ENCODE results near the gene EIF3J.

GRCh38 chr15:44532689-44533088 lies 4.3 kb upstream of the EIF3J start:
- TF ChIP-seq ARNTL (CRISPR knock-in tag; IDR thresholded peaks at IDR 0.05; ENCODE audit: borderline replicate concordance, low read depth): no peak
- TF ChIP-seq, protein P1, sequence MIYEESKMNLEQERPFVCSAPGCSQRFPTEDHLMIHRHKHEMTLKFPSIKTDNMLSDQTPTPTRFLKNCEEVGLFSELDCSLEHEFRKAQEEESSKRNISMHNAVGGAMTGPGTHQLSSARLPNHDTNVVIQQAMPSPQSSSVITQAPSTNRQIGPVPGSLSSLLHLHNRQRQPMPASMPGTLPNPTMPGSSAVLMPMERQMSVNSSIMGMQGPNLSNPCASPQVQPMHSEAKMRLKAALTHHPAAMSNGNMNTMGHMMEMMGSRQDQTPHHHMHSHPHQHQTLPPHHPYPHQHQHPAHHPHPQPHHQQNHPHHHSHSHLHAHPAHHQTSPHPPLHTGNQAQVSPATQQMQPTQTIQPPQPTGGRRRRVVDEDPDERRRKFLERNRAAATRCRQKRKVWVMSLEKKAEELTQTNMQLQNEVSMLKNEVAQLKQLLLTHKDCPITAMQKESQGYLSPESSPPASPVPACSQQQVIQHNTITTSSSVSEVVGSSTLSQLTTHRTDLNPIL (CRISPR knock-in tag; IDR thresholded peaks at IDR 0.05; ENCODE audit: low read depth): no peak
- no peak for TF ChIP-seq RARB (CRISPR knock-in tag; IDR thresholded peaks at IDR 0.05)
- TF ChIP-seq, protein P2, sequence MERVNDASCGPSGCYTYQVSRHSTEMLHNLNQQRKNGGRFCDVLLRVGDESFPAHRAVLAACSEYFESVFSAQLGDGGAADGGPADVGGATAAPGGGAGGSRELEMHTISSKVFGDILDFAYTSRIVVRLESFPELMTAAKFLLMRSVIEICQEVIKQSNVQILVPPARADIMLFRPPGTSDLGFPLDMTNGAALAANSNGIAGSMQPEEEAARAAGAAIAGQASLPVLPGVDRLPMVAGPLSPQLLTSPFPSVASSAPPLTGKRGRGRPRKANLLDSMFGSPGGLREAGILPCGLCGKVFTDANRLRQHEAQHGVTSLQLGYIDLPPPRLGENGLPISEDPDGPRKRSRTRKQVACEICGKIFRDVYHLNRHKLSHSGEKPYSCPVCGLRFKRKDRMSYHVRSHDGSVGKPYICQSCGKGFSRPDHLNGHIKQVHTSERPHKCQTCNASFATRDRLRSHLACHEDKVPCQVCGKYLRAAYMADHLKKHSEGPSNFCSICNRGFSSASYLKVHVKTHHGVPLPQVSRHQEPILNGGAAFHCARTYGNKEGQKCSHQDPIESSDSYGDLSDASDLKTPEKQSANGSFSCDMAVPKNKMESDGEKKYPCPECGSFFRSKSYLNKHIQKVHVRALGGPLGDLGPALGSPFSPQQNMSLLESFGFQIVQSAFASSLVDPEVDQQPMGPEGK (CRISPR knock-in tag; IDR thresholded peaks at IDR 0.05; ENCODE audit: borderline replicate concordance): no peak
- no peak for TF ChIP-seq TCF4 (CRISPR knock-in tag; IDR thresholded peaks at IDR 0.05; ENCODE audit: borderline replicate concordance)
- no peak for TF ChIP-seq ISL1 (CRISPR knock-in tag; IDR thresholded peaks at IDR 0.05)
- TF ChIP-seq ZFP30 (CRISPR knock-in tag; IDR thresholded peaks at IDR 0.05): no peak
- no peak for TF ChIP-seq SNAI2 (CRISPR knock-in tag; IDR thresholded peaks at IDR 0.05)
- no peak for TF ChIP-seq GLIS3 (CRISPR knock-in tag; IDR thresholded peaks at IDR 0.05)
- TF ChIP-seq, protein P3, sequence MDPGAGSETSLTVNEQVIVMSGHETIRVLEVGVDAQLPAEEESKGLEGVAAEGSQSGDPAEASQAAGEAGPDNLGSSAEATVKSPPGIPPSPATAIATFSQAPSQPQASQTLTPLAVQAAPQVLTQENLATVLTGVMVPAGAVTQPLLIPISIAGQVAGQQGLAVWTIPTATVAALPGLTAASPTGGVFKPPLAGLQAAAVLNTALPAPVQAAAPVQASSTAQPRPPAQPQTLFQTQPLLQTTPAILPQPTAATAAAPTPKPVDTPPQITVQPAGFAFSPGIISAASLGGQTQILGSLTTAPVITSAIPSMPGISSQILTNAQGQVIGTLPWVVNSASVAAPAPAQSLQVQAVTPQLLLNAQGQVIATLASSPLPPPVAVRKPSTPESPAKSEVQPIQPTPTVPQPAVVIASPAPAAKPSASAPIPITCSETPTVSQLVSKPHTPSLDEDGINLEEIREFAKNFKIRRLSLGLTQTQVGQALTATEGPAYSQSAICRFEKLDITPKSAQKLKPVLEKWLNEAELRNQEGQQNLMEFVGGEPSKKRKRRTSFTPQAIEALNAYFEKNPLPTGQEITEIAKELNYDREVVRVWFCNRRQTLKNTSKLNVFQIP (CRISPR knock-in tag; IDR thresholded peaks at IDR 0.05; ENCODE audit: borderline replicate concordance, low read depth): no peak
- no peak for TF ChIP-seq ZFP3 (CRISPR knock-in tag; IDR thresholded peaks at IDR 0.05)
- TF ChIP-seq ZNF8 (CRISPR knock-in tag; IDR thresholded peaks at IDR 0.05): no peak
- TF ChIP-seq OSR1 (CRISPR knock-in tag; IDR thresholded peaks at IDR 0.05): no peak
